Endometrial microvascular endothelial cells (primary cell): Measurements from ENCODE around the gene SP3. TPM values are rescaled to one million over a fixed set of nuclear protein-coding genes. Genes with fewer than 3 reads are reported as not detected.

ENCODE experiments used
- in situ Hi-C: cut with HindIII; loops from 2 replicates; pipeline ENCODE4 v1.10.0; 2017; ENCODE audit warnings: low sequenced_read_pairs, low pct_unique_long_range_greater_than_20kb; ENCODE audit errors: inconsistent ontology term
- total RNA-seq: library from RNA; depleted of rRNA; stranded (reverse); fragments of >200 nt; gene quantifications from one replicate; pipeline ENCODE4 v1.2.3, GENCODE V29; 2015; ENCODE audit errors: inconsistent ontology term

SP3 gene
- total RNA-seq, 1 donor from 2014 or later: 56.4 TPM

DNA sequence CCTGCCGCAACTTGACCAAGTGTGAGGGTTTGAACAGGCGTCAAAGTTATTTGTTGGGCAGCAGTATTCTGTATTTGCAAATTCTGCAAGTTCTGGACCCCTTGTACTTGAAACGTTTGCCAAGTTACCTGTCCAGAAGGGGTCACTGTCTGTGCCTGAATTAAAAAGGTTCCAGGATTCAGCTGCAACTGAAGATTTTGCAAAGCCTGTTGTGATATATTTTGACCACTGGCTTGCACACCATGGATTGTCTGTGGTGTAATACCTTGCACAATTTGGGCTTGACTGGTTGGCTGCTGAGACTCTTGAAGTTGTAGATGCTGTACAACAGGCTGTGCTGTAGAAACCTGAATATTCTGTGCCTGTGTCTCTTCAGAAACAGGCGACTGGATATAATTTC, 10.2 kb downstream of the SP3 start:
- in situ Hi-C loops: no loop called here

DNA sequence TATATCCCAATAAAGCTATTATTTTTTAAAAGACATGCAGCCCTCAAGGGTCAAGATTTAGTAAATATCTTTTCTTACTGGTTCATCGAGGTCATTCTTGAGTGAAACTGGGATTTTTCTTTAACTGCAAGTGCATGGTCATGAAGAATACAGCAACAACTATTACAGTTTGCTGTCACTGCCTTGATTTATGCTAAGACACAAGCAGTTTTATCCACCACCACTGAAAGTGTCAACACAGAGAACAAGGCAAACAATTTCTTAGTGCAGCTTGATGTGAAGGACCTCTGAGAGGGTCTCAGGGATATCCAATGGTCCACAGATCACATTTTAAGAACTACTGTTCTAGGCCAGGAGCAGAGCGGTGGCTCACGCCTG, 12.1 kb downstream of the SP3 start:
- in situ Hi-C loops: no loop called here

DNA sequence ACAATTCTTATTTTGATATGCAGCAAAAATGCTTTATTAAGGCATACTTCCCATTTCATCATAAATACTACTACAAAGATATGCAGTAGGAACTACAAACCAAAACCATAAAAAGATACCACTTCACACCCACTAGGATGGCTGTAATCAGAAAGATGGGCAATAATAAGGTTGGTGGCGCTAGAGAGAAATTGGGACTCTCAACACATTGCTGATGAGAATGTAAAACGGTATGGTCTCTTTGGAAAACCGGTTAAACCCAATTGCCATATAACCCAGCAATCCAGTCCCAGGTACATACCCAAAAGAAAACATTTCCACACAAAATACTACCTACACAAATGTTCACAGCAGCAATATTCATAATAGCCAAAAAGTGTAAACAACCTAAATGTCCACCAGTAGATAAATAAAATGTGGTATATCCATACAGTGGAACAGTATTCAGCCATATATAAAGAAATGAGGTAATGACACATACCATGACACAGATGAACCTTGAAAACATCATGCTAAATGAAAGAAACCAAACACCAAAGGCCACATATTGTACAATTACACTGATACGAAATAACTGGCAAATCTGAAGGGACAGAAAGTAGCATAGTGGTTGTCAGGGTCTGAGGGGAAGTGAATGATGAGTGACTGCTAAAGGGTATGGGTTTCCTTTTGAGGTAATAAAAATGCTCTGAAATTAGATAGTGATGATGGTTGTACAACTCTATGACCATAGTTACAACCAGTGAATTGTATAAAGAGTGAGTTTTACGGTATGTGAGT, 12.7 kb downstream of the SP3 start:
- in situ Hi-C loops: no loop called here

DNA sequence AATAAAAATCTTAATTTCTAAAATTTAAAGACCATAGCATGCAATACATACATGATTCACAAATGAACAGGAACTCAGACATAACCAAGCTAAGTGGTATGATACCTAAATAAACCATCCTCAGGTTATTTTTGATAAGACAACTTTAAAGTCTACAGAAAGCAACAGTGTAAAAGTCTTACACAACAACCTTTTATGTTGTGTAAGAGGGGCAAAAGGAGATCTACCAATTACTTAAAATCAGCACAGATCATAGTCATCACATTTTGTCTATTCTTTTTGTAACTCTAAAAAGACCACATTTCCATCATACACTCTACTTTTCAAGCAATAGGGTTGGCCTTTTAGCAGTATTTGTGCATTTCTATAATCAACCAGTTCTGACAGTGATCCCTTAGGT, 16.3 kb downstream of the SP3 start:
- in situ Hi-C loops: no loop called here

DNA sequence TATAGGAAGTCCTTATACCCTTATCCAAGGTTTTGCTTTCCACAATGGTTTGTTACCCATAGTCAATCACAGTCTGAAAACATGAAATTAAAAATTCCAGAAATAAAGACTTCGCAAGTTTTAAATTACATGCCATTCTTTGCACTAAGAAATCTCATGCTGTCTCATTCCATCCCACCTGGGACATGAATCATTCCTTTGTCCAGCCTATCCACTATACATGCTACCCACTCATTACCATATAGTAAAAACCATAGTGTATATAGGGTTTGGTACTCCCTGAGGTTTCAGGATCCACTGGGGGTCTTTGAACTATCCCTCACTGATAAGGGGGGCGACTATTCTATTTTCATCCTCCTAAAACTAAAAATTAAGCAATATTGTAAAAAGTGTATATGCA, 17.0 kb downstream of the SP3 start:
- in situ Hi-C loops: no loop called here

DNA sequence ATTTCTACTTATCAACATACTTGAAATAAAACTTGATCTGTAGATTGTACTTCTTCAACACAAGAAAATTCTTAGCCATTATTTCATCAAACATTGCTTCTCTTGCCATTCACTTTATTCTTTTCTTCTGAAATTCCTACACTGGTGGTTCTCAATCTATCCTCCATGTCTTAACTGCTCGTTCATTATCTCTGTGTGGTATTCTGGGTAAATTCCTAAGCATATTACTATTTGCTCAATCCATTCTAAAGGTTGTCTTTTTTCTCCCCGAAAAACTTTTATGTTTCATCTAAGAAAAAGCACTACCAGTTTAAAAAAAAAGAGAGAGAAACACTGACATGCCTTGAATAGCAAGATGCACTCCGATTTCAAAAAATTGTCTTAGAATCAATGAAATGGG, 18.0 kb downstream of the SP3 start:
- in situ Hi-C loops: no loop called here

DNA sequence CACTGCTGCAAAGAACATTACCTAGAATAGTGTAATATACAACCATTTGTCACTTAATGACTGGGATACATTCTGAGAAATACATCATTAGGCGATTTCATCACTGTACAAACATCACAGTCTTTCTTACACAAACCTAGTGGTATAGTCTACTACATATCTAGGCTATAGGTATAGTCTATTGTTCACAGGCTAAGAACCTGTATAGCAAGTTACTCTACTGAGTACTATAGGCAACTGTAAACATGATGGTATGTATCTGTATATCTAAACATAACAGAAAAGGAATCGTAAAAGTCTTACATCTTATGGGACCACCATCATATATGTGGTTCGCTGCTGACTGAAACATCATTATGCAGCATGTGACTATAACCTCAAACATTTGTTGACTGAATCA, 21.4 kb downstream of the SP3 start:
- in situ Hi-C loops: no loop called here

DNA sequence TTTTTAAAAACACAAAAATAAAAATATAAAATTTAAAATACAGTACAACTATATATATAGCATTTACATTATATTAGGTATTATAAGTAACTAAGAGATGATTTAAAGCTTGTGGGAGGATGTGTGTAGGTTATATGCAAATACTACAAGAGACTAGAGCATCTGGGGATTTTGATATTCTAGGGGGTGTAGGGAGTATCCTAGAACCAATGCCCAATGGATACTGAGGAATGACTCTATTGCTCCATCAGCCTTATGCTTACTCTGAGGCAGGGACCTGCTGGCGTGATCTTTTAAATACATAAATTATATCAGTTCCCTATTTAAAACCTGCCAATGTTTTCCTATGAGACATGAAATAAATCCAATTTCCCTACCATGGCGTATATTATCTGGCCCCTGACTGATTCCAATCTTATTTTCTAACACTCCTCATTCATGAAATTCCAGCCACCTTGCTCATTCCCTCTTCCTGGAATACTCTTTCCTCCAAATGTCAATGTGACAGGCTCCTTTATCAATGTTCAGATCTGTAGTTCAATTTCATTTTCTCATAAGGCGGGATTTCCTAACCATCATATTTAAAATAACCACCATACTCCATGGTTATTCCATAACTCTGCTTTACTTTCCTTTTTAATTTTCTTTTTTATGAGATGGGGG, 22.2 kb downstream of the SP3 start:
- in situ Hi-C loops: no loop called here

DNA sequence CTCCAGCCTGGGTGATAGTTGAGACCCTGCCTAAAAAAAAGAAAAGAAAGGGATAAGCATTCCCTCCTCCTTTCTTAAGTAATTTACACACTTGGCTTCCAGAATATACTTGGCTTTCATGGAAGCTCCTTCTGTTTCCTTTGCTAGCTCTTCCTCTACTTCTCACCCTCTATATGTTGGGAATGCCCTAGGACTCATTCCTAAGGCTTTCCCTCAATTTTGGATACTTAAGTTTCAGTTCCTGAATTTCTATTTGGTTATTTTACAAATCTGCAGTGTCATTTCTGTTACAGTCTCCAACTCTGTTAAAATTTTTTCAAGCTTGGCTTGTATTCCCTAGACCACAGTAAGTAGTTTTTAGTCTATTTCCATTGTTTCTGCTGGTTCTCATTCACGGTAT, 23.6 kb downstream of the SP3 start:
- in situ Hi-C loops: no loop called here

DNA sequence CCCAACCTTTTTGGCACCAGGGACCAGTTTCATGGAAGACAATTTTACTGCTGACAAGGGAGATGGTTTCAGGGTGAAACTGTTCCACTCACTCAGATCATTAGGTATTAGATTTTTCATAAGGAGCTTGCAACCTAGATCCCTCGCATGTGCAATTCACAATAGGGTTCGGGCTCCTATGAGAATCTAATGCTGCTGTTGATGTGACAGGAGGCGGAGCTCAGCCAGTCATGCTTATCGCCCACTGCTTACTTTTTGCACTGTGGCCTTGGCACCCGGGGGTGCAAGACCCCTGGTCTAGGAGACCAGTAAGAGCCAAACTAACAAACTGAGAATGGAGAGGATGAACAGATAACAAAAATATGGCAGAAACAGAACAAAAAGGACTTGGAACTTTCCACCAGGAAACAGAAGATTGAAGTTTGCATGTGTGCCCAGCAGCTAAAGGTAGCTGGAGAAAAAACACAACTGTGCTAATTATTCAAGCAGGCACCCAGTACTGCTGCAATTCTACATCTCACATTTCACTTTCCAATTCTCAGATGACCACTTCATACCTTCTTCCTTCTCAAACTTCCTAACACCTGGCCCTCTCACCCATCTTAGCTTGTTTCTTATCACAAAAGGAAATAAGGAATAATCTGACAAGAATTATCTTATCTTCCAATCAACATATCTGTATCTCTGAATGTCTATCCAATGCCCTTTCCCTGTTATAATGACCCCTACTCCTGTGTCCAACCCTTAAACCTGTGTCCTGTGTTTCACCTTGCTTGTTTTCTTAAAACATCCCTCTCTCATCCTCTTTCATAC, 24.8 kb downstream of the SP3 start:
- in situ Hi-C loops: no loop called here

DNA sequence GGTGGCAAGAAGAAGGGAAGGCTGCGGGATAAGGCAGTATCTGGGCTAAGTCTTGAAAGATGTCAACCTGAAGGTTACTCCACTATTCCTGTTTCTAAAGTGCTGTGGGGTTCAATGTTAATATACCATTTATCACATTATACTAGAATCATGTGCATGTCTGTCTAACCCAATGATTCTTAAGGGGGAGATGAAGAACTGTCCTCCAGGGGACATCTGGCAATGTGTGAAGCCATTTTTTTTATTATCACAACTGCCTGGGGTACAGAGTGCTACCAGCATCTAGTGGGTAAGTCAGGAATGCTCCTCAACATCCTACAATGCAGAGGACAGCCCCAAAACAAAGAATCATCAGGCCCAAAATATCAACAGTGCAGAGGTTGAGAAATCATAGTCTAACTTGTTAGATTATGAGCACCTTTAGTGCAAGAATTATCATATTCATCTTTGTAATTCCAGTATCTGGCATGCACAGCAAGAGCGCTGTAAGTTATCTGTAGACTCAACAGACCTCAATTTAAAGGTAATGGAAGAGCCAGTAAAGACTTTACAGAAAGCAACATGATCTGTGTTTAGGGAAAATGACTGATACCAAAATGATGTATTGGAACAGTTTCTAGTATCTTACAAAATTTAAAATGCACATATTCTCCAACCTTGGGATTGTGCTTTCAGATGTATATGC, 26.3 kb downstream of the SP3 start:
- in situ Hi-C loops: no loop called here

DNA sequence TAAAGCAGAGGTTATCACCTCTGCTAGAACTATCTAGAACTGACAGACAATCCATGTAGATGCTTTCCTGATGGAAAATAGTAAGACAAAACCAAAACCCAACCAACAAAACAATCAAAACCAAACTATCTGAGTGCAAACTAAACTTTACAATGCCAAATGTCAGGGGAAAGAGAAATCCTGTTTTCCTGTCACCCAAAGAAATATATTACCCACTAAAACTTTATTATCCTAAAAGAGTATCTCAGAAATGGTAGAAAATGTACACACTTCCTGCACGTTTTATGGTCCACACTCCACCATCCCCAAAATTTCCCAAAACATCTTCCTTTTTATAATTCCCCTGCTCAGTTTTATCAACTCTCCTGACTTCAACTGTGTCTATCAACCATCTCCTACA, 29.9 kb downstream of the SP3 start:
- in situ Hi-C loops: no loop called here

DNA sequence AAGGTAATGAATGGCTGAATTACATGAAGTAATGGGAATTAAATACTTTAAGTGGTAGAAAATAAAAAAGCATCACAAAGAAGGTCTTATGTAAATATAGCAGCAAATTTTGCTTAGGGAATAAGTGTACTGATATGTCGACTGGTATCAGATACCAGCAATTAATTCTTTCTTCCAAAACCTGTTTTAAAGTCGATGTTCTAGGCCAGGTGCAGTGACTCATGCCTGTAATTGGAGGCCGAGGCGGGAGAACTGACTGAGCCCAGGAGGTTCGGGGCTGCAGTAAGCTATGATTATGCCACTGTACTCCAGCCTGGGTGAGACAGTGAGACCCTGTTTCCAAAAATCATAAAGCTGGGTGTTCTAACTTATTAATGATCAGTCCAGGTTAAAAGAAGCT, 30.3 kb downstream of the SP3 start:
- in situ Hi-C loops: no loop called here

DNA sequence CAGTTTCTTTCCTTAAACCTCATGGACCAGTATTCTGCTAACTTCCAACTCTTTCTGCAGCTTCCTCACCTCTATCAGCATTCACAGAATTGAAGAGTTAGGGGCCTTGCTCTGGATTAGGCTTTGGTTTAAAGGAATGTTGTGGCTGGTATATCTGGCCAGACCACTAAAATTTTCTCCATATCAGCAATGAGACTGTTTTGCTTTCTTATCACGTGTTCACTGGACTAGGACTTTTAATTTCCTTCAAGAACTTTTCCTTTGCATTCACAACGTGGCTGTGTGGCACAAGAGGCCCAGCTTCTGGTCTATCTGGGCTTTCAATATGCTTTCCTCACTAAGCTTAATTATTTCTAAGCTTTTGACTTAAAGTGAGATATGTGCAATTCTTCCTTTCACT, 33.4 kb downstream of the SP3 start:
- in situ Hi-C loops: no loop called here

DNA sequence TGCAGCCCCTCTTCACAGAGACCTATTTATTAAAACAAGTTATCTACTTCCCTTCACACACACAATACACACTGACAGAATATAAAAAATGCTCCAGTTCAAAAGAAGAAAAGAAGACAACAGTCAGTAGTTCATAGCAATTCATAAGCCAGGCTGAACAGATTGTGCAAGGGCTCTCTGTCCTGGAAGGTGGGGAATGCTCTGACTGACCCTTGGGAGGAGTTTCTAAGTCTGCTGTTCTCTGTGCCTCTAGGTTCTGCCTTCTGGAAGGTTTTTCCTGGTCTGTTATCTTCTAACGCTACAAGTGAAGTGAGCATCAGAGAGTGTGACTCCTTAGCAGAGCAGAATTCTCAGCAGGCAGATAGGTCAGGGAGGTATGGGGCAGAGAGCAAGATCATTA, 35.7 kb downstream of the SP3 start:
- in situ Hi-C loops: no loop called here

DNA sequence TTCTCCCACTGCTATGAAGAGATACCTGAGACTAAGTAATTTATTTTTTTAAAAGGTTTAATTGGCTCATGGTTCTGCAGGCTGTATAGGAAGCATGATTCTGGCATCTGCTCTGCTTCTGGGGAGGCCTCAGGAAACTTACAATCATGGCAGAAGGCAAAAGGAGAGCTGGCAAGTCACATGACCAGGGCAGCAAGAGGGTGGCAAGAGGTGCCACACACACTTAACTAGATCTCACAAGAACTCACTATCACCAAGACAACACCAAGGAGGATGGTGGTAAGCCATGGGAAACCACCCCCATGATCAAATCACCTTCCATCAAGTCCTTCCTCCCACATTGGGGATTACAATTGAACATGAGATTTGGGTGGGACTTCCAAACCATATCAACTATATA, 38.3 kb downstream of the SP3 start:
- in situ Hi-C loops: no loop called here

DNA sequence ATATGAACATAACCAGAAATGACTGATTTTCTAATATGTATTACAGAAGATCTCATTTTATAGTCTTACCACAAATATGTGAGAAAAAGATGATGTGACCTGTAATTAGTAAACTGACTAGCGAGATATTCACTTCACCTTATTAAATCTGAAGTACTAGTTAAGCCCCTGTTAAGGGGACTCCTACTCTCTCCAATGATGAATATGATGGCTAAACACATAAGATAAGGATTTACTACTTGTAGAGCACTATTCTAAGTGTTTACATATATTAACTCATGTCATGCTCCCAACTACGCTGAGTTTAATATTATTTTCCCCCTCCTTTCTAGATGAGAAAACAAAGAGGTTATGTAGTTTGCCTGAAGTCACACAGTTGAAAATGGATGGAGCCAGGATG, 40.9 kb downstream of the SP3 start:
- in situ Hi-C loops: no loop called here

DNA sequence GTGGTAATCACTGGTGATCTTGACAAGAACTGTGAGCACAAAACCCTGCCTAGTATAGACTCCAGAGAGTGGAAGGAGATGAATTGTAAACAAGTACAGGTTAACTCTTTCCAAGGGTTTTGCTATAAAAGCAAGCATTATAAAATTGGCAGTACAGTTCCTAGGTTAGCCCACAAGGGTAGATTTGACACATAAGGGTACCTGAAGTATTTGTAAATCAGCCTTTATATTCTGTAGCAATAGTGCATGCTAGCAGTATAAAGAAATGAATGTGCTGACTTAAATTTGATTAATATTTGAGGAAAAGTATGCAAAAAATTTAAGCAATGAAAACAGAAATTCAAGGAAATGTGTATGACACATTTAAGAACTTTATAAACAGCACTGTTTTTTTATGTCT, 42.4 kb downstream of the SP3 start:
- in situ Hi-C loops: no loop called here

DNA sequence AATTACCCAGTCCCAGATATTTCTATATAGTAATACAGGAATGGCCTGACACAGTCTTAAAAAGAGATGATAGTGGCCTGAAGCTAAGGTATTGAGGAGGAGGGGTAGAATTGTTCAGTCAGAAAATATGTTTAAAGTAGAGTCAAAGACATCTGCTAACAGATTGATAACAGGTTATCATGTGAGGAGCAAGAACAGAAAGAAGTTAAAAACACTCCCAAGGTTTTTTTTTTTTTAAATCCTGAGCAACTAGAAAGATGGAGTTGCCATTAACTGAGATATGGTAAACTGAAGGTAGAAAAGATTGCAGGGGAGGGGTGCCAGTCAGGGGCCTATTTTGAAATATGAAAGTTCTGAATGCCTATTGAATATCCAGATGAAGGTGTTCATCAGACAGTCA, 43.1 kb downstream of the SP3 start:
- in situ Hi-C loops: no loop called here
